GM19438 (cell line): ENCODE measurements around the gene SPSB3.

Experiments
- ATAC-seq: cut with Tn5 transposase; IDR thresholded peaks from one replicate; pipeline ENCODE4 v1.9.1; 2021; ENCODE audit warnings: low read depth; ENCODE audit not compliant: unreplicated experiment

The SPSB3 gene

GRCh38 chr16:1775846-1776671 is 6.3 kb downstream of the SPSB3 start:
- ATAC-seq = no peak

DNA sequence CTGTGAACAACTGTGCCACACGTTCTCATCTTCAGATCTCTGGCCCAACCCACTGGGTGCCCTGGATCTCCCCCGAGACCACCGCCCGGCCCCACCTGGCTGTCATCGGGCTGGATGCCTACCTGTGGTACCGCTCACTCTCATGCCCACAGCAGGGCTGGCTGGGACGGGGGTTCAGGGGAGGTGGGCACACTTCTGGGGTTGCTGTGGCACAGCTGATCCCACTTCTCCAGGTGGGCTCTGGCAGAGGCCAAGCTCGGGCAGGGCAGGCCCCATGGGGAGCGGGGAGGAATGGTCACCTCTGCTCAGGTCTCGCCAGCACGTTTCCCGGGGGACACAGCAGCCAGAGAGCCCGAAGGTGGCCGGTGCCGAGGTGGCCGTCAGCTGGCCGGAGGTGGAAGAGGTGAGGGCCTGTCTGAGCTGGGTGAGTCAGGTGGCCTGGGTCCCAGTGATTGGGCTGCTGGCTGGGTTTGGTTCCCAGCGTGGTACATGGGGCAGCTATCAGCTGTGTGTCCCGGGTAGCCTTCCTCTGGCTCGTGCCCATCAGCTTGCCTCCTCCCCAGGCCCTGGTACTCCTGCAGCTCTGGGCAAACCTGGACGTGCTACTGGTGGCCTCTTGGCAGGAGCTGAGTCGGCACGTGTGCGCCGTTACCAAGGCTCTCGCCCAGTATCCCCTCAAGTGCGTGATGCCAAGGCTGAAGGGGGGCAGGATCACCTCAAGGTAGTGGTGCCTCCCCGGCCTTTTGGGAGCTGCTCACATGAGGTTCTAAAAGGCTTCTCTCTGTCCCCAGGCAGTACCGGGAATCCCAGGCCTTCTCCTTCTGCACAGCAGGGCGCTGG is 7.1 kb downstream of the SPSB3 start:
- ATAC-seq = no peak

DNA sequence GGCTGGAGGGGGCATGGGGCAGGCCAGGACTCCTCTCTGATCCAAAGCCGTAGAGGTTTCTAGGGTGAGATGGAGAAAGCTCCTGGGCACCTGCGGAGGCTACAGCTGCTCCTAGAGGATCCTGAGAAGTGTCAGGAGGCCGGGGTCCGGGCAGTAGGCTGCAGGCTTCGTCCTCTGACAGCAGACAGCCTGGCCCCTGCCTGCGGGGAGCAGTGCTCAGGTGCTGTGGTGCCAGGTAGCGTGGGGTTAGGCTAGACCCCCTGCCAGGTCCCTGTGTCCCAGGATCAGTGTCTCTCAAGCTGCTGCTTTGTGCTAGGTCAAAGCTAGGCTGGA is 8.0 kb downstream of the SPSB3 start:
- ATAC-seq = no peak

DNA sequence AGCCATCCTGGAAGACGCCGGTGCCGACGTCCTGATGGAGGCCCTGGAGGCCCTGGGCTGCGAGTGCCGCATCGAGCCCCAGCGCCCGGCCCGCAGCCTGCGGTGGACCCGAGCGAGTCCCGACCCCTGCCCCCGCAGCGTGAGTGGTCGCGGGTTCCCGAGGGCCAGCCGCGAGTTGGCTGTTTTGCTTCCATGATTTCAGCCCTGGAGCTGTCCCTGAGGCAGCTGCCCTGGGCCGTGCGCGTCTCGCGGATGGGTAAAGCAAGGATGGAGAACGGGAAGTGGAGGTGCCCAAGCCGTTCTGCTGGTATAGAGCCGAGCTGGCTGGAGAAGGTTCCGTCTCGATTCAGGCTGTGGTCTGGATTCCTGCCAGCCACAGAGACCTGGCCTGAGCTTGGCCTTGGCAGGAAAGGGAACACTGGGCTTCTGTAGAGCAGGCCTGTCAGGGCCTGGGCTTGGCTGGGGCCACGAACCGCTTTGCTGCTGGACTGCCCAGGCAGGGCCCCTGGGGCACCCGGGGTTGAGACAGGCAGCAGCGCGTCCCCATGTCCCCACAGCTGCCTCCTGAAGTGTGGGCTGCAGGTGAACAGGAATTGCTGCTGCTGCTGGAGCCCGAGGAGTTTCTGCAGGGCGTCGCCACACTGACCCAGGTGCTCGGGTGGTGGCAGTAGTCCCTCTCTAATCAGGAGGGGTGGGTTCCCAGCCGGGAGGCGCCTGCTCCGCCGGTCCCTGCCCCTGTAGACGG is 8.5 kb downstream of the SPSB3 start:
- ATAC-seq = peak; percentile 2

GRCh38 chr16:1772908-1773702 is 9.3 kb downstream of the SPSB3 start, which contains the start of gene MRPS34:
MRPS34 (minus strand) TSS chr16:1773134; CDS start chr16:1773119, 15 bp downstream.
- ATAC-seq = peak; percentile 45

GRCh38 chr16:1772362-1772907 is 9.9 kb downstream of the SPSB3 start, which contains the start of gene EME2:
EME2 (plus strand) TSS chr16:1772810; CDS start chr16:1773228, 418 bp downstream.
- no peak for ATAC-seq

DNA sequence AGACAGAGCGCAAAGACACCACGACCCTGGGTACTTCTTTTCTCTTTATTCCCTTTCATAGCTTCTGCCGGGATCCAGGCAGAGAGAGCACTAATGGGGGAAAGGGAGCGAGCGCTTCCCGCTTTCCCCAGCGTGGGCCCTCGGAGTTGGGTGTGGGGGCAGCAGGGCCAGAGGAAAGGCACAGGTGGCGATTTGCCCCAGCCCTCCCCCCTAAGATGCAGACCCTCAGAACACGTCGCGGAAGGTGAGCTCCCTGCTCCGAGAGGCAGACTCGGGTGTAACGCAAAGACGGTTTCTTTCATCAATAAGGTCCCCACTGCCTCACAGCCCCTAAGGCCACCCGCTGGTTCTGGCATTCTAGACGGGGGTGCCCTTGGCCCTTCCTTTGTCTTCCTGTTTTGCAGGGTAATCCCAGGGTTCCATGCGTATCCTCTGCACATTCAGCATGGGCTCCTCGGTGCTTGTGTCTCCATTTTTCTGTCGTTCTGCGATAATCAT is 10.5 kb downstream of the SPSB3 start:
- no peak for ATAC-seq

GRCh38 chr16:1771188-1771863 is 11.0 kb downstream of the SPSB3 start, which contains the start of gene NME3:
NME3 (minus strand) TSS chr16:1771543; CDS start chr16:1771534, 9 bp downstream.
- no peak for ATAC-seq

- ATAC-seq = no peak
Observed at GRCh38 chr16:1770328-1771187, 11.8 kb downstream of the SPSB3 start.

- ATAC-seq = no peak
Observed at GRCh38 chr16:1769402-1770300, 12.7 kb downstream of the SPSB3 start.

- ATAC-seq = no peak
Observed at GRCh38 chr16:1768767-1769401, 13.5 kb downstream of the SPSB3 start.

- no peak for ATAC-seq
Observed at GRCh38 chr16:1768061-1768766, 14.2 kb downstream of the SPSB3 start.

DNA sequence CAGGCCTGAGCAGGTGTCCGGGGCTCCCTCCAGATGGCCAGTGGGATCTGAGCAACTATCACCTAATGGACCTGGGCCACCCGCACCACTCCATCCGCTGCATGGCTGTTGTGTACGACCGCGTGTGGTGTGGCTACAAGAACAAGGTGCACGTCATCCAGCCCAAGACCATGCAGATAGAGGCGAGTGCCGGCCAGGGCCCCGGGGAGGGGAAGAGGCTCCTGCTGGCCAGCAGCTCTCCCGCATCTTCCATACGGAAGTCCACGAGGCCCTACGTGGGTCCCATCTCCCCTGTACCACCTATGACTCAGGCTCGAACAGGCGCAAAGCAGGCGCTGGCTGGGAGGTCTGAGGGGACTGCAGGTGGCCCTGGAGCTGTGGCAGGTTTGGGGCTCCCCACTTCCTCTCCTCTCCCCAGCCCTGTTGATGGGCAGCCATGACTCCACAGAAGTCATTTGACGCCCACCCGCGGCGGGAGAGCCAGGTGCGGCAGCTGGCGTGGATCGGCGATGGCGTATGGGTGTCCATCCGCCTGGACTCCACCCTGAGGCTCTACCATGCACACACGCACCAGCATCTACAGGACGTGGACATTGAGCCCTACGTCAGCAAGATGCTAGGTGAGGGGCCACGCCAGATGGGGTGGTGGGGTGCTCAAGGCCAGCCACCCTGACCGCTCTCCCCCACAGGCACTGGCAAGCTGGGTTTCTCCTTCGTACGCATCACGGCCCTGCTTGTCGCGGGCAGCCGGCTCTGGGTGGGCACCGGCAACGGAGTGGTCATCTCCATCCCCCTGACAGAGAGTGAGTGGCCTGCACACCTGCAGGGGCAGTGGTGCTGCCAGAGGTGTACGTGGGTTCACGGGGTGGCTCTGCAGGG is 15.0 kb downstream of the SPSB3 start:
- no peak for ATAC-seq

DNA sequence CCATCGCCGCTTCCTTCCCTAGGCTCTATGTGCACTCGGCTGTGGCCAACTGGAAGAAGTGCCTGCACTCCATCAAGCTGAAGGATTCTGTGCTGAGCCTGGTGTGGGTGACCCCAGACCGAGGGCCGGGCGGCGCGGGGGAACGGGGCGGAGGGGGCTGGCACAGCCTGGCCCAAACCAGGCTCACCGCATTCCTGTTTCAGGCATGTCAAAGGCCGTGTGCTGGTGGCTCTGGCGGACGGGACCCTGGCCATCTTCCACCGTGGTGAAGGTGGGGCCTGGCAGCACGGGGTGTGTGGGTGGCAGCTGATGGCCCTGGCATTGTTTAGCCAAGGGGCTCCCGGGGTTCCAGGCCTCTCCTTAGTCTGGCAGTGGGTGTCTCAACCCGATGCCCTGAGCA is 15.7 kb downstream of the SPSB3 start:
- no peak for ATAC-seq

DNA sequence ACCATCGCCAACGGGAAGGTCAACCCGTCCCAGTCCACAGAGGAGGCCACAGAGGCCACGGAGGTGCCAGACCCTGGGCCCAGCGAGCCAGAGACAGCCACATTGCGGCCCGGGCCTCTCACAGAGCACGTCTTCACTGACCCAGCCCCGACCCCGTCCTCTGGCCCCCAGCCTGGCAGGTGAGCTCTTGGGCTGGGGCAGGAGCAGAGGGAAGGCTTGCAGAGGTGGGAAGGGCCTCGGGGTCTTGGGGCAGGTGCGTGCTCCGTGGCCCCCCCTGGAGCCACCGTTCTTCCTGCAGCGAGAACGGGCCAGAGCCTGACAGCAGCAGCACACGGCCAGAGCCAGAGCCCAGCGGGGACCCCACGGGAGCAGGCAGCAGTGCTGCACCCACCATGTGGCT is 16.1 kb downstream of the SPSB3 start:
- ATAC-seq = no peak
